Panc1 (cell line): ENCODE data around the gene GAB1. TPM values are rescaled to one million over a fixed set of nuclear protein-coding genes. Genes with fewer than 3 reads are reported as not detected.

Source experiments
- ATAC-seq: fragments of 200-7000 bp; cut with Tn5 transposase; 2 replicates; pipeline ENCODE4 v1.9.1; 2020; ENCODE audit warnings: mild to moderate bottlenecking, moderate library complexity
- BruUV-seq: library from RNA; stranded (reverse); fragments of 400-500 nt; replicated peaks from 2 replicates; lab custom pipeline; 2021; lab: Mats Ljungman, UMichigan
- CTCF ChIA-PET: fragments of 300-600 bp; sonication (Branson Sonifier 250); formaldehyde crosslinking; loops from one replicate; lab custom pipeline; 2022; ENCODE audit warnings: antibody characterized with exemption; lab: Charles Lee
- POLR2A ChIA-PET: fragments of 300-600 bp; sonication (Branson Sonifier 250); formaldehyde crosslinking; loops from one replicate; lab custom pipeline; 2022; ENCODE audit warnings: antibody characterized with exemption; lab: Charles Lee
- DNase-seq: peaks from one replicate; pipeline ENCODE4 v3.0.0-alpha.2; 2010; ENCODE audit warnings: low read depth, low spot score
- H3K27ac ChIP-seq: 2 replicates; pipeline ENCODE4 v1.5.1; 2011; ENCODE audit warnings: mild to moderate bottlenecking, low read length, inconsistent platforms
- H3K27me3 ChIP-seq: fragments of 200-500 bp; sonication (Bioruptor generic); 2 replicates; pipeline ENCODE4 v1.6.0; 2014; ENCODE audit warnings: low read length, inconsistent platforms; ENCODE audit not compliant: control insufficient read depth, insufficient read depth
- H3K36me3 ChIP-seq: fragments of 200-500 bp; sonication (Bioruptor generic); 2 replicates; pipeline ENCODE4 v1.5.1; 2014; ENCODE audit warnings: inconsistent platforms, mild to moderate bottlenecking, low read length, moderate library complexity; ENCODE audit not compliant: control insufficient read depth, insufficient read depth
- H3K4me1 ChIP-seq: 2 replicates; pipeline ENCODE4 v1.5.1; 2011; ENCODE audit warnings: inconsistent platforms, mild to moderate bottlenecking, low read length, moderate library complexity; ENCODE audit not compliant: control insufficient read depth, insufficient read depth
- H3K4me3 ChIP-seq, 2 experiments: 2 replicates each; pipeline ENCODE4 v1.5.1; 2011 to 2012; ENCODE audit warnings: low read depth in 2 of 2, low read length in 2 of 2, mild to moderate bottlenecking in 2 of 2, inconsistent platforms in 1 of 2, moderate library complexity in 1 of 2
- H3K9me3 ChIP-seq: fragments of 200-500 bp; sonication (Bioruptor generic); 2 replicates; pipeline ENCODE4 v1.5.1; 2014; ENCODE audit warnings: low read depth, mild to moderate bottlenecking, inconsistent platforms, low read length, moderate library complexity; ENCODE audit not compliant: control insufficient read depth, insufficient read depth
- CTCF ChIP-seq: fragments of 450-650 bp; IDR thresholded peaks from 2 replicates; pipeline ENCODE4 v1.5.1; 2017; ENCODE audit warnings: mild to moderate bottlenecking
- POLR2AphosphoS5 ChIP-seq: IDR thresholded peaks from 2 replicates; pipeline ENCODE4 v1.6.1; 2012; ENCODE audit warnings: mild to moderate bottlenecking, low read depth, low read length, moderate library complexity
- SIN3A ChIP-seq: IDR thresholded peaks from 2 replicates; pipeline ENCODE4 v1.6.1; 2012; ENCODE audit warnings: low read depth, mild to moderate bottlenecking, low read length, moderate library complexity, borderline replicate concordance; ENCODE audit not compliant: insufficient read depth
- TCF7L2 ChIP-seq: IDR thresholded peaks from 2 replicates; pipeline ENCODE4 v1.6.1; 2011; ENCODE audit warnings: mild to moderate bottlenecking, low read depth, low read length, inconsistent platforms
- in situ Hi-C: cut with HindIII; loops from 2 replicates; pipeline ENCODE4 v1.10.0; 2016; ENCODE audit warnings: low sequenced_read_pairs, low pct_unique_long_range_greater_than_20kb
- intact Hi-C: fragments of 100-400 bp; cut with micrococcal nuclease; formaldehyde crosslinking; loops from one replicate; pipeline ENCODE4 v1.10.0; 2022; ENCODE audit not compliant: unreplicated experiment
- total RNA-seq: library from RNA; stranded (reverse); gene quantifications from one replicate; pipeline ENCODE4 v1.2.1, GENCODE V29; 2021; ENCODE audit not compliant: unreplicated experiment
- TF ChIP-seq, protein P1 (sequence below), 2 experiments: IDR thresholded peaks; 2 replicates each; pipeline ENCODE4 v1.6.1; 2011 to 2012; ENCODE audit warnings: low read depth in 2 of 2, control low read depth in 1 of 2, low read length in 1 of 2, mild to moderate bottlenecking in 1 of 2, moderate library complexity in 1 of 2; ENCODE audit not compliant: insufficient read depth in 1 of 2

The GAB1 gene
- total RNA-seq, 1 experiment from 2014 or later, result 2.8 TPM

DNA sequence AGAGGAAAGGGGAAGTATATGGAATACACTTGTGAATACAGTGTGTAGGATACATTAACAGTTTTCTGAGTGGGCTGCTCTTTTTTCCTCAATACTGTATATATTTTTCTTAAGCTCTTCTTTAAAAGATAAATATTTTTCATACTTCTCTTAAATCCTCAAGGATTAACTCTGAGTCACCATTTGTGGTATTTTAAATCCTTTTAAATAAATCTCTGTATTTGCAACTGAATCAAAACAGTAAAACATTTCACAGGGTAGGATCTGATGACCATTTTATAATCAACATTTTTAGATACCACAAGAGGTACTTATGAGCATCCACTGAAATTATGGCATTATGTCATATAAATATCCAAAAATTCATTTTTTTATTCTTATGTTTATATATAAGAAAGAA, 87.6 kb downstream of the GAB1 start:
- no TSS peak for BruUV-seq
- intact Hi-C loops (no loop called here), in situ Hi-C loops (no loop called here)
- no peak for ATAC-seq
- Histone ChIP-seq H3K27ac (no peak overlapping the region), H3K4me3 (no peak overlapping the region), H3K27me3 (no peaks in the 10 kb centered on the region), H3K36me3 (no peaks in the 10 kb centered on the region), H3K9me3 (no peaks in the 10 kb centered on the region), H3K4me1 (no peaks in the 10 kb centered on the region)
- CTCF ChIA-PET, result no interaction called here
- DNase-seq, result no peak
- TF ChIP-seq SIN3A (no peak), TCF7L2 (no peak), POLR2AphosphoS5 (no peak), CTCF (no peak)
- TF ChIP-seq, protein P1, sequence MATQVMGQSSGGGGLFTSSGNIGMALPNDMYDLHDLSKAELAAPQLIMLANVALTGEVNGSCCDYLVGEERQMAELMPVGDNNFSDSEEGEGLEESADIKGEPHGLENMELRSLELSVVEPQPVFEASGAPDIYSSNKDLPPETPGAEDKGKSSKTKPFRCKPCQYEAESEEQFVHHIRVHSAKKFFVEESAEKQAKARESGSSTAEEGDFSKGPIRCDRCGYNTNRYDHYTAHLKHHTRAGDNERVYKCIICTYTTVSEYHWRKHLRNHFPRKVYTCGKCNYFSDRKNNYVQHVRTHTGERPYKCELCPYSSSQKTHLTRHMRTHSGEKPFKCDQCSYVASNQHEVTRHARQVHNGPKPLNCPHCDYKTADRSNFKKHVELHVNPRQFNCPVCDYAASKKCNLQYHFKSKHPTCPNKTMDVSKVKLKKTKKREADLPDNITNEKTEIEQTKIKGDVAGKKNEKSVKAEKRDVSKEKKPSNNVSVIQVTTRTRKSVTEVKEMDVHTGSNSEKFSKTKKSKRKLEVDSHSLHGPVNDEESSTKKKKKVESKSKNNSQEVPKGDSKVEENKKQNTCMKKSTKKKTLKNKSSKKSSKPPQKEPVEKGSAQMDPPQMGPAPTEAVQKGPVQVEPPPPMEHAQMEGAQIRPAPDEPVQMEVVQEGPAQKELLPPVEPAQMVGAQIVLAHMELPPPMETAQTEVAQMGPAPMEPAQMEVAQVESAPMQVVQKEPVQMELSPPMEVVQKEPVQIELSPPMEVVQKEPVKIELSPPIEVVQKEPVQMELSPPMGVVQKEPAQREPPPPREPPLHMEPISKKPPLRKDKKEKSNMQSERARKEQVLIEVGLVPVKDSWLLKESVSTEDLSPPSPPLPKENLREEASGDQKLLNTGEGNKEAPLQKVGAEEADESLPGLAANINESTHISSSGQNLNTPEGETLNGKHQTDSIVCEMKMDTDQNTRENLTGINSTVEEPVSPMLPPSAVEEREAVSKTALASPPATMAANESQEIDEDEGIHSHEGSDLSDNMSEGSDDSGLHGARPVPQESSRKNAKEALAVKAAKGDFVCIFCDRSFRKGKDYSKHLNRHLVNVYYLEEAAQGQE (IDR thresholded peaks at IDR 0.05; ENCODE audit: insufficient read depth in 1 of 2, low read depth in 2 of 2, low read length in 1 of 2), result no peak
- POLR2A ChIA-PET, result no interaction called here

GRCh38 chr4:143431526-143432257, 95.0 kb downstream of the GAB1 start:
- no peak overlapping the region for H3K27ac ChIP-seq
- H3K27me3 ChIP-seq, result no peaks in the 10 kb centered on the region
- no peaks in the 10 kb centered on the region for H3K9me3 ChIP-seq
- H3K4me3 ChIP-seq, result no peak overlapping the region
- ChIA-PET CTCF (no interaction called here), POLR2A (interaction anchor here (0.6 kb wide), 1 partner anchor 884 kb away, joined by 4 read pairs; no protein-coding TSS in a partner anchor)
- ATAC-seq, result no peak
- no peaks in the 10 kb centered on the region for H3K36me3 ChIP-seq
- no peaks in the 10 kb centered on the region for H3K4me1 ChIP-seq
- no peak for DNase-seq
- no TSS peak for BruUV-seq
- TF ChIP-seq POLR2AphosphoS5 (no peak), SIN3A (no peak), TCF7L2 (no peak), CTCF (no peak)
- TF ChIP-seq, protein P1 (IDR thresholded peaks at IDR 0.05; ENCODE audit: insufficient read depth in 1 of 2, low read depth in 2 of 2, low read length in 1 of 2), result no peak
- in situ Hi-C loops (no loop called here), intact Hi-C loops (no loop called here)
